Measurements from ENCODE around the gene LTB. TPM values are rescaled to one million over a fixed set of nuclear protein-coding genes. Genes with fewer than 3 reads are reported as not detected.

The LTB gene
- total and polyA plus RNA-seq, 9 of the 15 experiments (the other 6 are each of a cell fraction or from before 2014, with no cell fraction given), result 0.07 to 0.51 TPM; not detected in 7

DNA sequence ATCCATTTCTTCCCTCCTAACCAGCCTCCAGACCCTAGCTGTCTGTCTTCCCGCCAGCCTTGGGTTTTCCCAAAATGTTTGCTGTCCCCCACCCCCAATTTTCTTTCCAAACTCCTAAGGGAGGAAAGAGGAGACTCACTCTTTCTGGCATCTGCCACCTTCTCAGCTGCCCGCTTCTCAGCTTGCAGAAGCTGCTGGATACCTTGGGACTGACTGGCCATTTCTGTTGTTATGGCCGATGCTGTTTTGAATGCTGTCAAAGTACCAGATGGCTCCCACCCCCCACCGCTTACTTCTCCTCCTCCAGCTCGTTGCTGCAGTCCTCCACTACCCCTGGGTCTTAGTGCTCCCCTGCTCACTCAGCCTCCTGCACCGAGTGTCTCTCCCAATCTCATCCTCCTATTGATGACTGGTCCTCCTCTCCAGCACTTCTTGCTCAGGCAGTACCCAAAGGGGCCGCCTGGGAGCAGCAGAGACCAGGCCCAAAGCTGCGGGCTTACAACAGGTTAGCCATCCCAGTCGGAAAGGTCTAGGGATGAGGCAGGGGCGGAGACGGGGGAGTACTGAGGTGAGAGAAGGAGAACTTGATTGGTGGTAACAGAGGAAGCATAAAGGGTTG, 35.8 kb downstream of the LTB start, which contains the start of gene ATP6V1G2 (continued):
- TF ChIP-seq, protein P1, sequence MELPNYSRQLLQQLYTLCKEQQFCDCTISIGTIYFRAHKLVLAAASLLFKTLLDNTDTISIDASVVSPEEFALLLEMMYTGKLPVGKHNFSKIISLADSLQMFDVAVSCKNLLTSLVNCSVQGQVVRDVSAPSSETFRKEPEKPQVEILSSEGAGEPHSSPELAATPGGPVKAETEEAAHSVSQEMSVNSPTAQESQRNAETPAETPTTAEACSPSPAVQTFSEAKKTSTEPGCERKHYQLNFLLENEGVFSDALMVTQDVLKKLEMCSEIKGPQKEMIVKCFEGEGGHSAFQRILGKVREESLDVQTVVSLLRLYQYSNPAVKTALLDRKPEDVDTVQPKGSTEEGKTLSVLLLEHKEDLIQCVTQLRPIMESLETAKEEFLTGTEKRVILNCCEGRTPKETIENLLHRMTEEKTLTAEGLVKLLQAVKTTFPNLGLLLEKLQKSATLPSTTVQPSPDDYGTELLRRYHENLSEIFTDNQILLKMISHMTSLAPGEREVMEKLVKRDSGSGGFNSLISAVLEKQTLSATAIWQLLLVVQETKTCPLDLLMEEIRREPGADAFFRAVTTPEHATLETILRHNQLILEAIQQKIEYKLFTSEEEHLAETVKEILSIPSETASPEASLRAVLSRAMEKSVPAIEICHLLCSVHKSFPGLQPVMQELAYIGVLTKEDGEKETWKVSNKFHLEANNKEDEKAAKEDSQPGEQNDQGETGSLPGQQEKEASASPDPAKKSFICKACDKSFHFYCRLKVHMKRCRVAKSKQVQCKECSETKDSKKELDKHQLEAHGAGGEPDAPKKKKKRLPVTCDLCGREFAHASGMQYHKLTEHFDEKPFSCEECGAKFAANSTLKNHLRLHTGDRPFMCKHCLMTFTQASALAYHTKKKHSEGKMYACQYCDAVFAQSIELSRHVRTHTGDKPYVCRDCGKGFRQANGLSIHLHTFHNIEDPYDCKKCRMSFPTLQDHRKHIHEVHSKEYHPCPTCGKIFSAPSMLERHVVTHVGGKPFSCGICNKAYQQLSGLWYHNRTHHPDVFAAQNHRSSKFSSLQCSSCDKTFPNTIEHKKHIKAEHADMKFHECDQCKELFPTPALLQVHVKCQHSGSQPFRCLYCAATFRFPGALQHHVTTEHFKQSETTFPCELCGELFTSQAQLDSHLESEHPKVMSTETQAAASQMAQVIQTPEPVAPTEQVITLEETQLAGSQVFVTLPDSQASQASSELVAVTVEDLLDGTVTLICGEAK (IDR thresholded peaks at IDR 0.05), result no peak
- TF ChIP-seq, protein P1 (CRISPR knock-in tag; IDR thresholded peaks at IDR 0.05), result no peak
- no peak for TF ChIP-seq NCOR1 (IDR thresholded peaks at IDR 0.05)
- TF ChIP-seq BMI1 (IDR thresholded peaks at IDR 0.05; ENCODE audit: low read length), result no peak
- no peak for TF ChIP-seq RNF219 (CRISPR knock-in tag; IDR thresholded peaks at IDR 0.05)
- peak; percentile 100 for TF ChIP-seq CTBP1 (IDR thresholded peaks at IDR 0.05; ENCODE audit: borderline replicate concordance)
- TF ChIP-seq, protein P2, sequence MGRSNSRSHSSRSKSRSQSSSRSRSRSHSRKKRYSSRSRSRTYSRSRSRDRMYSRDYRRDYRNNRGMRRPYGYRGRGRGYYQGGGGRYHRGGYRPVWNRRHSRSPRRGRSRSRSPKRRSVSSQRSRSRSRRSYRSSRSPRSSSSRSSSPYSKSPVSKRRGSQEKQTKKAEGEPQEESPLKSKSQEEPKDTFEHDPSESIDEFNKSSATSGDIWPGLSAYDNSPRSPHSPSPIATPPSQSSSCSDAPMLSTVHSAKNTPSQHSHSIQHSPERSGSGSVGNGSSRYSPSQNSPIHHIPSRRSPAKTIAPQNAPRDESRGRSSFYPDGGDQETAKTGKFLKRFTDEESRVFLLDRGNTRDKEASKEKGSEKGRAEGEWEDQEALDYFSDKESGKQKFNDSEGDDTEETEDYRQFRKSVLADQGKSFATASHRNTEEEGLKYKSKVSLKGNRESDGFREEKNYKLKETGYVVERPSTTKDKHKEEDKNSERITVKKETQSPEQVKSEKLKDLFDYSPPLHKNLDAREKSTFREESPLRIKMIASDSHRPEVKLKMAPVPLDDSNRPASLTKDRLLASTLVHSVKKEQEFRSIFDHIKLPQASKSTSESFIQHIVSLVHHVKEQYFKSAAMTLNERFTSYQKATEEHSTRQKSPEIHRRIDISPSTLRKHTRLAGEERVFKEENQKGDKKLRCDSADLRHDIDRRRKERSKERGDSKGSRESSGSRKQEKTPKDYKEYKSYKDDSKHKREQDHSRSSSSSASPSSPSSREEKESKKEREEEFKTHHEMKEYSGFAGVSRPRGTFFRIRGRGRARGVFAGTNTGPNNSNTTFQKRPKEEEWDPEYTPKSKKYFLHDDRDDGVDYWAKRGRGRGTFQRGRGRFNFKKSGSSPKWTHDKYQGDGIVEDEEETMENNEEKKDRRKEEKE (IDR thresholded peaks at IDR 0.05; ENCODE audit: borderline replicate concordance in 1 of 2, control insufficient read depth in 1 of 2, low read depth in 2 of 2, low read length in 1 of 2), result 0 out of 4 replicates have a peak, but pooled peaks of 1 of the 2 experiments have one; percentile 35
- TF ChIP-seq NCOA4 (IDR thresholded peaks at IDR 0.05; ENCODE audit: partially characterized antibody), result no peak
- TF ChIP-seq SREBF1 (IDR thresholded peaks at IDR 0.05; ENCODE audit: borderline replicate concordance, low read depth, low read length), result peak; percentile 52; the same call in 1 of the 2 replicates
- TF ChIP-seq MAFK (IDR thresholded peaks at IDR 0.05; ENCODE audit: low read length), result no peak
- TF ChIP-seq HMBOX1 (IDR thresholded peaks at IDR 0.05), result peak; percentile 79; the same call in 1 of the 2 replicates

Measured in K562 (cell line).